T-helper 17 cell (primary cell): ENCODE measurements around the gene GDPD4. TPM values are rescaled to one million over a fixed set of nuclear protein-coding genes. Genes with fewer than 3 reads are reported as not detected.

ENCODE experiments used
- ATAC-seq: fragments of 150-1000 bp; cut with Tn5 transposase; 2 replicates; pipeline ENCODE4 v1.10.0; 2021; ENCODE audit warnings: mild to moderate bottlenecking, moderate library complexity
- DNase-seq, 3 donors: peaks; one replicate each; pipeline versions ENCODE4 v3.0.0 to v3.0.0-alpha.2; 2020 to 2021
- H3K9me3 ChIP-seq: one replicate; pipeline ENCODE4 v1.7.0; 2013; ENCODE audit warnings: low read length, mild to moderate bottlenecking; ENCODE audit not compliant: control insufficient read depth, poor library complexity, severe bottlenecking
- H3K27ac Mint-ChIP-seq: one replicate; pipeline ENCODE4 v1.8.0; 2022; ENCODE audit warnings: mild to moderate bottlenecking, moderate library complexity, mixed read lengths
- H3K27me3 Mint-ChIP-seq: one replicate; pipeline ENCODE4 v1.8.0; 2022; ENCODE audit warnings: mixed read lengths
- H3K36me3 Mint-ChIP-seq: one replicate; pipeline ENCODE4 v1.8.0; 2022; ENCODE audit warnings: low read depth, mixed read lengths
- H3K4me1 Mint-ChIP-seq: one replicate; pipeline ENCODE4 v1.8.0; 2022; ENCODE audit warnings: mild to moderate bottlenecking, mixed read lengths
- H3K4me3 Mint-ChIP-seq: one replicate; pipeline ENCODE4 v1.8.0; 2022; ENCODE audit warnings: mild to moderate bottlenecking, moderate library complexity, mixed read lengths
- total RNA-seq, 4 donors: library from RNA in 2 of 4; stranded (reverse) in 2 of 4; gene quantifications; one replicate each; pipeline ENCODE4 v1.2.3 and lab custom pipeline; 2022 to 2026

GDPD4 gene
- total RNA-seq, 2 donors from 2014 or later = not detected

- no peak overlapping the region for H3K27ac Mint-ChIP-seq
- no peak overlapping the region for H3K4me3 Mint-ChIP-seq
- peaks cover 8% of the 10 kb centered on the region for H3K4me1 Mint-ChIP-seq
- no peaks in the 10 kb centered on the region for H3K27me3 Mint-ChIP-seq
- DNase-seq (no peak), ATAC-seq (no peak)
- no peaks in the 10 kb centered on the region for H3K36me3 Mint-ChIP-seq
- H3K9me3 ChIP-seq = no peaks in the 10 kb centered on the region
Measured at GRCh38 chr11:77174559-77174958, 126.9 kb downstream of the GDPD4 start.

- H3K4me3 Mint-ChIP-seq = no peak overlapping the region
- DNase-seq (no peak), ATAC-seq (no peak)
- H3K27ac Mint-ChIP-seq = no peak overlapping the region
- H3K4me1 Mint-ChIP-seq = peaks cover 8% of the 10 kb centered on the region
- no peaks in the 10 kb centered on the region for H3K36me3 Mint-ChIP-seq
- H3K9me3 ChIP-seq = no peaks in the 10 kb centered on the region
- no peaks in the 10 kb centered on the region for H3K27me3 Mint-ChIP-seq
Measured at GRCh38 chr11:77173494-77173893, 128.0 kb downstream of the GDPD4 start.

GRCh38 chr11:77172666-77172982 lies 128.9 kb downstream of the GDPD4 start:
- Mint-ChIP-seq H3K27me3 (no peaks in the 10 kb centered on the region), H3K27ac (no peak overlapping the region), H3K36me3 (no peaks in the 10 kb centered on the region), H3K4me3 (no peak overlapping the region), H3K4me1 (peaks cover 10% of the 10 kb centered on the region)
- H3K9me3 ChIP-seq = no peaks in the 10 kb centered on the region
- no peak for ATAC-seq
- no peak for DNase-seq

- ATAC-seq (no peak), DNase-seq (no peak)
- H3K9me3 ChIP-seq = no peaks in the 10 kb centered on the region
- Mint-ChIP-seq H3K27me3 (no peaks in the 10 kb centered on the region), H3K4me1 (peaks cover 10% of the 10 kb centered on the region), H3K4me3 (no peak overlapping the region), H3K27ac (no peak overlapping the region), H3K36me3 (no peaks in the 10 kb centered on the region)
Measured at GRCh38 chr11:77171885-77172665, 129.4 kb downstream of the GDPD4 start.

GRCh38 chr11:77171254-77171653 lies 130.2 kb downstream of the GDPD4 start:
- Mint-ChIP-seq H3K4me3 (no peak overlapping the region), H3K27me3 (no peaks in the 10 kb centered on the region), H3K27ac (no peak overlapping the region), H3K4me1 (peaks cover 6% of the 10 kb centered on the region), H3K36me3 (no peaks in the 10 kb centered on the region)
- DNase-seq (no peak), ATAC-seq (no peak)
- no peaks in the 10 kb centered on the region for H3K9me3 ChIP-seq

- no peaks in the 10 kb centered on the region for H3K27me3 Mint-ChIP-seq
- H3K4me3 Mint-ChIP-seq = no peak overlapping the region
- H3K4me1 Mint-ChIP-seq = peaks cover 4% of the 10 kb centered on the region
- ATAC-seq (no peak), DNase-seq (no peak)
- no peaks in the 10 kb centered on the region for H3K9me3 ChIP-seq
- H3K36me3 Mint-ChIP-seq = no peaks in the 10 kb centered on the region
- no peak overlapping the region for H3K27ac Mint-ChIP-seq
Measured at GRCh38 chr11:77170107-77170506, 131.4 kb downstream of the GDPD4 start.

- Mint-ChIP-seq H3K27me3 (no peaks in the 10 kb centered on the region), H3K27ac (peak overlapping the region; percentile 16), H3K4me3 (no peak overlapping the region), H3K4me1 (peaks cover 2% of the 10 kb centered on the region), H3K36me3 (no peaks in the 10 kb centered on the region)
- ATAC-seq (no peak), DNase-seq (no peak)
- no peaks in the 10 kb centered on the region for H3K9me3 ChIP-seq
Measured at GRCh38 chr11:77167791-77168190, 133.7 kb downstream of the GDPD4 start.

- H3K9me3 ChIP-seq = no peaks in the 10 kb centered on the region
- no peak overlapping the region for H3K27ac Mint-ChIP-seq
- H3K36me3 Mint-ChIP-seq = no peaks in the 10 kb centered on the region
- no peak for ATAC-seq
- no peak overlapping the region for H3K4me3 Mint-ChIP-seq
- DNase-seq = no peak
- H3K4me1 Mint-ChIP-seq = peaks cover 2% of the 10 kb centered on the region
- H3K27me3 Mint-ChIP-seq = no peaks in the 10 kb centered on the region
Measured at GRCh38 chr11:77167111-77167626, 134.3 kb downstream of the GDPD4 start.

Other genes starting within 250 kb of the GDPD4 start
- gene CAPN5, start 234.7 kb downstream of the GDPD4 start, total RNA-seq = 1 to 10 TPM; 2.5 to 3.0 TPM
- not detected for gene OMP, start 198.8 kb downstream of the GDPD4 start, total RNA-seq
- gene MYO7A, start 173.4 kb downstream of the GDPD4 start, total RNA-seq = 1 to 10 TPM in 1 of 2 donors, under 1 TPM in 1; 0.57 to 1.7 TPM
- gene PAK1, start 172.4 kb upstream of the GDPD4 start, total RNA-seq = 10 to 100 TPM; 13.1 to 16.7 TPM